T-cell (primary cell): Measurements from ENCODE around the gene KIRREL1. TPM values are rescaled to one million over a fixed set of nuclear protein-coding genes. Genes with fewer than 3 reads are reported as not detected.

Source experiments
- ATAC-seq, 4 experiments: fragments of 200-7000 bp in 3 of 4; fragments of 150-1000 bp in 1 of 4; cut with Tn5 transposase; replicated peaks in 1 of 4; 1 replicate in 3 of 4; 2 replicates in 1 of 4; pipeline ENCODE4 v1.10.0; 2021; ENCODE audit warnings: moderate library complexity in 3 of 4, mild to moderate bottlenecking in 2 of 4, moderate number of reproducible peaks in 1 of 4
- CTCF ChIA-PET, 2 donors: fragments of 300-600 bp; sonication (Branson Sonifier 250); formaldehyde crosslinking; loops; one replicate each; lab custom pipeline; 2022; ENCODE audit warnings: antibody characterized with exemption in 2 of 2; lab: Charles Lee
- POLR2A ChIA-PET, 2 donors: fragments of 300-600 bp; sonication (Branson Sonifier 250); formaldehyde crosslinking; loops; one replicate each; lab custom pipeline; 2022; ENCODE audit warnings: antibody characterized with exemption in 2 of 2; lab: Charles Lee
- DNase-seq, 35 experiments: peaks; one replicate each; pipeline versions ENCODE4 v3.0.0 to v3.0.0-alpha.2; 2013 to 2023
- H3K27ac ChIP-seq: one replicate; pipeline ENCODE4 v1.5.1; 2013; ENCODE audit warnings: low read length
- H3K27me3 ChIP-seq, 2 experiments: replicated peaks in 1 of 2; 1 replicate in 1 of 2; 2 replicates in 1 of 2; pipeline versions ENCODE4 v1.6.1 to v1.7.0; 2013; ENCODE audit warnings: low read length in 1 of 2, mixed read lengths in 1 of 2; ENCODE audit not compliant: control insufficient read depth in 2 of 2, insufficient read depth in 2 of 2; ENCODE audit errors: extremely low read depth in 1 of 2
- H3K36me3 ChIP-seq, 2 donors: 1 replicate in 1 of 2; 2 replicates in 1 of 2; pipeline versions ENCODE4 v1.6.1 to v1.7.0; 2013; ENCODE audit warnings: low read length in 1 of 2; ENCODE audit not compliant: control insufficient read depth in 2 of 2, insufficient read depth in 1 of 2; ENCODE audit errors: extremely low read depth in 1 of 2
- H3K4me1 ChIP-seq, 2 experiments: 1 replicate in 1 of 2; 2 replicates in 1 of 2; pipeline versions ENCODE4 v1.6.1 to v1.7.0; 2013; ENCODE audit warnings: low read length in 2 of 2, mixed read lengths in 1 of 2; ENCODE audit not compliant: insufficient read depth in 2 of 2, control insufficient read depth in 1 of 2; ENCODE audit errors: extremely low read depth in 1 of 2
- H3K4me3 ChIP-seq, 2 donors: 1 replicate in 1 of 2; 2 replicates in 1 of 2; pipeline versions ENCODE4 v1.5.1 to v1.7.0; 2013; ENCODE audit warnings: mild to moderate bottlenecking in 2 of 2, low read length in 1 of 2, moderate library complexity in 1 of 2; ENCODE audit not compliant: control insufficient read depth in 1 of 2; ENCODE audit errors: extremely low read depth in 1 of 2
- H3K9me3 ChIP-seq: 2 replicates; pipeline ENCODE4 v1.7.0; 2013
- H3K27ac Mint-ChIP-seq, 2 donors: one replicate each; pipeline ENCODE4 v1.8.0; 2020 to 2021; ENCODE audit warnings: mild to moderate bottlenecking in 2 of 2, mixed read lengths in 2 of 2
- H3K27me3 Mint-ChIP-seq, 2 donors: one replicate each; pipeline ENCODE4 v1.8.0; 2021 to 2022; ENCODE audit warnings: mixed read lengths in 2 of 2
- H3K36me3 Mint-ChIP-seq: one replicate; pipeline ENCODE4 v1.8.0; 2021; ENCODE audit warnings: mixed read lengths
- H3K4me1 Mint-ChIP-seq, 3 donors: one replicate each; pipeline ENCODE4 v1.8.0; 2020 to 2022; ENCODE audit warnings: mixed read lengths in 3 of 3, mild to moderate bottlenecking in 1 of 3
- H3K4me3 Mint-ChIP-seq, 3 donors: one replicate each; pipeline ENCODE4 v1.8.0; 2020 to 2022; ENCODE audit warnings: mild to moderate bottlenecking in 3 of 3, mixed read lengths in 3 of 3, moderate library complexity in 3 of 3
- H3K9me3 Mint-ChIP-seq, 3 donors: one replicate each; pipeline ENCODE4 v1.8.0; 2020 to 2022; ENCODE audit warnings: mixed read lengths in 3 of 3
- WGBS: methylation state at CpG from one replicate; pipeline ENCODE4 v1.1.5; 2013; ENCODE audit warnings: missing lambda C conversion rate; ENCODE audit not compliant: insufficient coverage; 5-methylcytosine and 5-hydroxymethylcytosine counted together
- total RNA-seq, 35 experiments: library from RNA in 6 of 35; stranded (reverse) in 6 of 35; fragments of 120-200 nt in 1 of 35; gene quantifications; one replicate each; pipeline versions ENCODE4 v1.2.1 to v1.2.4 and lab custom pipeline; 2013 to 2026

KIRREL1 gene
- total RNA-seq, 5 donors from 2014 or later (not counting 1 experiment from before 2014, with no cell fraction given), result 0.16 to 0.20 (median 0.19) TPM; not detected in 2

DNA sequence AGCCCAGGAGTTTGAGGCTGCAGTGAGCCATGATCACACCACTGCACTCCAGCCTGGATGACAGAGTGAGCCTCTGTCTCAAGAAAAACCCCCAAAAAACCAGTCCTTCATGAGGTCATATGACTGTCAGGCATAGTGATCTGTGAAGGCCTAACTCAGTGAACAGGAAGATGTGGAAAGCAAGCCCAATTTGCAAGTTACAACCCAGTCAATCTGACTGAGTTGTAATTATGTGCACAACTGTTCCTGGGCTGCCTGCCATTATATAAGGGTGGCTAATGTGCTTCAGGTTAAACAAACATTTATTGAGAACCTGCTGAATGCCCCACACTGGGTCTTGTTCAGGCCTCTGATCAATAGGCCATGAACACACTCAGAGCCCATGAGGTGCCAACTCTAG lies 38.2 kb upstream of the KIRREL1 start:
- ATAC-seq, result no peak
- Mint-ChIP-seq H3K9me3 (no peaks in the 10 kb centered on the region), H3K27me3 (peaks cover 28 to 29% of the 10 kb centered on the region in 2 donors)

DNA sequence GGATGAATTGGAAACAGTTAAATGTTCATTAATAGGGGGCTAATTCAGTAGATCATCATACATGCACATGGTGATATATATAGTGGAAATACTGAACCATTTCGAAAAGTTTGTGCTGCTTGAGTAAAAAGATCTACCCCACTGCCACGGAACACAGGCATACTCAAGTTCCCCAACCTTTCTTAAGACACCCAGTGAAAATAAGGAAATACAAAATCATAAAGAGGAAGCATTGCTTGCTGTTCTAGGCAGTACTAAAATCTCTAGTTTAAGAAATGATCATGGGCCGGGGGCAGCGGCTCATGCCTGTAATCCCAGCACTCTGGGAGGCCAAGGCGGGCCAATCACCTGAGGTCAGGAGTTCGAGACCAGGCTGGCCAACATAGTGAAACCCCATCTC lies 37.6 kb upstream of the KIRREL1 start:
- CTCF ChIA-PET, result no interaction called here
- WGBS, result 51% methylated on average over 3 of the region's 6 CpGs
- POLR2A ChIA-PET, result no interaction called here
- Mint-ChIP-seq H3K27ac (no peak overlapping the region), H3K4me3 (no peak overlapping the region), H3K36me3 (no peaks in the 10 kb centered on the region), H3K9me3 (no peaks in the 10 kb centered on the region), H3K4me1 (no peaks in the 10 kb centered on the region), H3K27me3 (peaks cover 23 to 29% of the 10 kb centered on the region in 2 donors)
- H3K36me3 ChIP-seq, result no peaks in the 10 kb centered on the region
- ATAC-seq (no peak), DNase-seq (no peak)
- H3K4me1 ChIP-seq, result no peaks in the 10 kb centered on the region
- no peak overlapping the region for H3K4me3 ChIP-seq
- H3K27ac ChIP-seq, result no peak overlapping the region
- H3K9me3 ChIP-seq, result no peaks in the 10 kb centered on the region
- peaks cover 0 to 7% of the 10 kb centered on the region in 2 experiments for H3K27me3 ChIP-seq

More for the DNA sequence above, 38.2 kb upstream of the KIRREL1 start:
- H3K36me3 Mint-ChIP-seq, result no peaks in the 10 kb centered on the region
- no peaks in the 10 kb centered on the region for H3K36me3 ChIP-seq
- peaks cover 0 to 9% of the 10 kb centered on the region in 2 experiments for H3K27me3 ChIP-seq
- no peaks in the 10 kb centered on the region for H3K4me1 ChIP-seq
- CTCF ChIA-PET, result no interaction called here
- H3K4me1 Mint-ChIP-seq, result no peaks in the 10 kb centered on the region
- no peak for DNase-seq
- POLR2A ChIA-PET, result no interaction called here
- no peak overlapping the region for H3K27ac ChIP-seq
- H3K4me3 Mint-ChIP-seq, result no peak overlapping the region
- no peak overlapping the region for H3K27ac Mint-ChIP-seq
- H3K4me3 ChIP-seq, result no peak overlapping the region
- H3K9me3 ChIP-seq, result no peaks in the 10 kb centered on the region

DNA sequence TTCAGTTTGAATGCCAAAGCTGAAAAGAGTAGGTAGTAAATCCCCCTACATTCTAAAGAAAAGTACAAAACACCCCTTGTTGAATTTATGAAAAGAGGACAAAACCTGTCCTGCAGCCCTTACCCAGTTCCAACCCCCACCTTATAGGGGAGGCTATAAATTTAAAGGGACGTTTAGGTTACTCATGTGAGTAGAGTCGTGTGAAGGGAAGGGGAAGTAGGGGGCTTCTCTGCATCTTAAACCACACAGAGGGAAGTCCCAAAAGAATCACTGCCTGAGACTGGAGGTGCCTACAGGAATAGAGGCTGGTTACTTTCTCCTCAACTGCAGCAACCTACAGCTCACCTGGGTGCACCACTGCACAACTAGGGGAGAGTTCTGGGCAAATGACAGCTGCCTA lies 36.7 kb upstream of the KIRREL1 start:
- peaks cover 19 to 26% of the 10 kb centered on the region in 2 donors for H3K27me3 Mint-ChIP-seq
- CTCF ChIA-PET, result interaction anchor here in 1 of 2 donors (1.1 kb wide), 1 partner anchor 12 kb away, joined by 3 read pairs; no protein-coding TSS in a partner anchor

DNA sequence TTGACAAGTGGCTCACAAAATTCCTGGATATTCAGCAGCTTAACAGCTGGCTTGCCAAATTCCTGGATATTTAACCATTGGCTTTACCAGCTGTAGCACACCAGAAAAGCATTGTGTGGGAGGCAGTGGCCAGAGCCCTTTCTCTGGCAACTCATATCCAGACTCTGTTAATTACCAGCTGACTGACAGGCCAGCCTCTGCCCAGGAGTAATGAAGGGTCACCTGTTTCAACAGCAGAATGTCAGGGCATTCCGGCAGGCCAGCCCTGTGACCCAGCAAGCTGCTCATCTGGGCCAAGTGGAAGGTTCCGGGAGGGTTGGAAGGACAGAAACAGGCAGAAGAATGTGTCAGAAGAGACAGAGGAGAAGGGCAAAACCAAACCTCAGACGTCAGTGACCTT lies 35.2 kb upstream of the KIRREL1 start:
- 100% methylated on average over 2 of the region's 3 CpGs for WGBS
- Mint-ChIP-seq H3K9me3 (no peaks in the 10 kb centered on the region), H3K4me3 (no peak overlapping the region), H3K4me1 (no peaks in the 10 kb centered on the region), H3K27ac (no peak overlapping the region), H3K27me3 (peaks cover 24 to 33% of the 10 kb centered on the region in 2 donors), H3K36me3 (no peaks in the 10 kb centered on the region)
- ChIA-PET CTCF (no interaction called here), POLR2A (no interaction called here)
- DNase-seq (no peak), ATAC-seq (no peak)
- no peaks in the 10 kb centered on the region for H3K4me1 ChIP-seq
- H3K9me3 ChIP-seq, result no peaks in the 10 kb centered on the region
- H3K4me3 ChIP-seq, result no peak overlapping the region
- H3K27me3 ChIP-seq, result peaks cover 0 to 16% of the 10 kb centered on the region in 2 experiments
- no peaks in the 10 kb centered on the region for H3K36me3 ChIP-seq
- H3K27ac ChIP-seq, result no peak overlapping the region

More for the DNA sequence above, 36.7 kb upstream of the KIRREL1 start:
- H3K4me3 Mint-ChIP-seq, result no peak overlapping the region
- Histone ChIP-seq H3K4me1 (no peaks in the 10 kb centered on the region), H3K4me3 (no peak overlapping the region), H3K27ac (no peak overlapping the region), H3K27me3 (peaks cover 0 to 5% of the 10 kb centered on the region in 2 experiments), H3K36me3 (no peaks in the 10 kb centered on the region), H3K9me3 (no peaks in the 10 kb centered on the region)
- DNase-seq, result no peak
- no peak for ATAC-seq
- H3K27ac Mint-ChIP-seq, result no peak overlapping the region
- POLR2A ChIA-PET, result interaction anchor here in 1 of 2 donors (0.5 kb wide), 1 partner anchor 143 kb away, joined by 3 read pairs; no protein-coding TSS in a partner anchor
- no peaks in the 10 kb centered on the region for H3K9me3 Mint-ChIP-seq
- H3K4me1 Mint-ChIP-seq, result no peaks in the 10 kb centered on the region
- H3K36me3 Mint-ChIP-seq, result no peaks in the 10 kb centered on the region
- WGBS, result no CpG with 5 or more reads among the region's 2 CpGs

DNA sequence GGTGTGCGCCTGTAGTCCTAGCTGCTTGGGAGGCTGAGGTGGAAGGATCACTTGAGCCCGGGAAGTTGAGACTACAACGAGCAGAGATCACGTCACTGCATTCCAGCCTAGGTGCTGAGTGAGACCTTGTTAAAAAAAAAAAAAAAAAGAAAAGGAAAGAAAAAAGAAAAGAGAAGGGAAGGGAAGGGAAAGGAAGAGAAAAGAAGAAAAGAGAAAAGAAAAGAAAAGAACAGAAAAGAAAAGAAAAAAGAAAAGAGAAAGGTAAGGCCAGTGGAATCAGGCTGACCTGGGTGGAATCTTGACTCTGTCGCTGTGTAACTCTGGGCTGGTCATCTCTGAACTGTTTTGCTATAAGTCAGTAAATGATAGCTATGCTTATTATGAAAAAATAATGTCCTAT lies 33.7 kb upstream of the KIRREL1 start:
- Histone ChIP-seq H3K27ac (no peak overlapping the region), H3K27me3 (peaks cover 0 to 24% of the 10 kb centered on the region in 2 experiments), H3K36me3 (no peaks in the 10 kb centered on the region), H3K4me3 (no peak overlapping the region), H3K4me1 (peaks cover 0 to 2% of the 10 kb centered on the region in 2 experiments), H3K9me3 (no peaks in the 10 kb centered on the region)
- no peak overlapping the region for H3K4me3 Mint-ChIP-seq
- no peaks in the 10 kb centered on the region for H3K36me3 Mint-ChIP-seq
- no peak overlapping the region for H3K27ac Mint-ChIP-seq
- H3K4me1 Mint-ChIP-seq, result no peaks in the 10 kb centered on the region
- ChIA-PET POLR2A (no interaction called here), CTCF (no interaction called here)
- DNase-seq (no peak), ATAC-seq (no peak)
- no peaks in the 10 kb centered on the region for H3K9me3 Mint-ChIP-seq
- 100% methylated on average over 3 of the region's 5 CpGs for WGBS
- peaks cover 24 to 33% of the 10 kb centered on the region in 2 donors for H3K27me3 Mint-ChIP-seq

GRCh38 chr1:157960773-157961172 lies 32.7 kb upstream of the KIRREL1 start:
- no peak overlapping the region for H3K27ac ChIP-seq
- POLR2A ChIA-PET, result interaction anchor here in 1 of 2 donors (0.6 kb wide), 1 partner anchor 457 kb away, joined by 4 read pairs; no protein-coding TSS in a partner anchor

More at GRCh38 chr1:157960773-157961172, 32.7 kb upstream of the KIRREL1 start:
- no peaks in the 10 kb centered on the region for H3K36me3 ChIP-seq
- H3K27me3 ChIP-seq, result peaks cover 0 to 24% of the 10 kb centered on the region in 2 experiments
- WGBS, result no CpG with 5 or more reads among the region's 2 CpGs
- Mint-ChIP-seq H3K27ac (no peak overlapping the region), H3K27me3 (peaks cover 22 to 33% of the 10 kb centered on the region in 2 donors), H3K4me1 (no peaks in the 10 kb centered on the region), H3K4me3 (no peak overlapping the region), H3K36me3 (no peaks in the 10 kb centered on the region), H3K9me3 (no peaks in the 10 kb centered on the region)
- ATAC-seq (no peak), DNase-seq (no peak)
- CTCF ChIA-PET, result interaction anchor here in 1 of 2 donors (1.3 kb wide), 1 partner anchor 164 kb away, joined by 4 read pairs; no protein-coding TSS in a partner anchor
- peaks cover 0 to 2% of the 10 kb centered on the region in 2 experiments for H3K4me1 ChIP-seq
- no peaks in the 10 kb centered on the region for H3K9me3 ChIP-seq
- no peak overlapping the region for H3K4me3 ChIP-seq
